A549 treated with RU486 at 1 μM for 4 hours (cell line): ENCODE data around the gene CDH3. TPM values are rescaled to one million over a fixed set of nuclear protein-coding genes. Genes with fewer than 3 reads are reported as not detected.

Experiments
- total RNA-seq: library from RNA; stranded (reverse); fragments of 200-300 nt; extraction: Qiagen RNA extraction; gene quantifications from 5 replicates; pipeline ENCODE4 v1.2.3, GENCODE V29; 2022; ENCODE audit warnings: low read depth

Gene CDH3
- total RNA-seq, result 0.17 to 0.45 TPM (median 0.29 TPM) in 5 replicates

DNA sequence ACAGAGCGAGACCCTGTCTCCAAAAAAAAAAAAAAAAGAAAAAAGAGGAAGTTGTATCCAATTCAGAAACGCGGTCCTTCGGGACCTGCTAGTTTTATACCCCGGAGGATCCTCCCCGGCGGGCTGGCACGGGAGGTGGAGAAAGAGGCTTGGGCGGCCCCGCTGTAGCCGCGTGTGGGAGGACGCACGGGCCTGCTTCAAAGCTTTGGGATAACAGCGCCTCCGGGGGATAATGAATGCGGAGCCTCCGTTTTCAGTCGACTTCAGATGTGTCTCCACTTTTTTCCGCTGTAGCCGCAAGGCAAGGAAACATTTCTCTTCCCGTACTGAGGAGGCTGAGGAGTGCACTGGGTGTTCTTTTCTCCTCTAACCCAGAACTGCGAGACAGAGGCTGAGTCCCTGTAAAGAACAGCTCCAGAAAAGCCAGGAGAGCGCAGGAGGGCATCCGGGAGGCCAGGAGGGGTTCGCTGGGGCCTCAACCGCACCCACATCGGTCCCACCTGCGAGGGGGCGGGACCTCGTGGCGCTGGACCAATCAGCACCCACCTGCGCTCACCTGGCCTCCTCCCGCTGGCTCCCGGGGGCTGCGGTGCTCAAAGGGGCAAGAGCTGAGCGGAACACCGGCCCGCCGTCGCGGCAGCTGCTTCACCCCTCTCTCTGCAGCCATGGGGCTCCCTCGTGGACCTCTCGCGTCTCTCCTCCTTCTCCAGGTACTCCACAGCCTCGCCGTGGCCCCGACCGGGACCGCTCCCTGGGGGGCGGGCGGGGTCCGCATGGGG lies at the start of gene CDH3:
Gene CDH3, plus strand, starts transcription at position 596 of the 779 bp plus-strand sequence. Its CDS starts 70 bp downstream, at position 666.

GRCh38 chr16:68737046-68737729 lies 92.1 kb downstream of the CDH3 start, which contains the start of gene CDH1:
Gene CDH1, plus strand, starts transcription at chr16:68737292. Its CDS starts 124 bp downstream, at chr16:68737416.

Other genes starting within 250 kb of the CDH3 start
- 0.09 to 0.29 TPM (median 0.11 TPM) in 5 replicates for gene SMPD3, start 196.8 kb upstream of the CDH3 start, total RNA-seq
- gene ZFP90, start 106.0 kb upstream of the CDH3 start, total RNA-seq, result 4.7 to 10.1 TPM (median 8.9 TPM) in 5 replicates
- 3.7 to 4.7 TPM (median 4.4 TPM) in 5 replicates for gene CDH1, start 92.0 kb downstream of the CDH3 start, total RNA-seq
- 5.6 to 7.4 TPM (median 6.8 TPM) in 5 replicates for gene TANGO6, start 198.2 kb downstream of the CDH3 start, total RNA-seq